ENCODE measurements around the gene WDFY4.

Gene WDFY4

GRCh38 chr10:48744587-48744986 is 59.9 kb downstream of the WDFY4 start:
- DNase-seq (ENCODE audit: low read depth): no peak

- DNase-seq (ENCODE audit: low read depth): no peak
These were observed 61.1 kb downstream of the WDFY4 start for GRCh38 chr10:48745662-48746245.

- no peak for DNase-seq (ENCODE audit: low read depth)
These were observed 63.9 kb downstream of the WDFY4 start for GRCh38 chr10:48748573-48748972.

- no peak for DNase-seq (ENCODE audit: low read depth)
These were observed 64.6 kb downstream of the WDFY4 start for GRCh38 chr10:48749254-48749787.

- DNase-seq (ENCODE audit: low read depth): no peak
These were observed 65.3 kb downstream of the WDFY4 start for GRCh38 chr10:48750019-48750418.

- no peak for DNase-seq (ENCODE audit: low read depth)
These were observed 66.3 kb downstream of the WDFY4 start for GRCh38 chr10:48750991-48751390.

- DNase-seq (ENCODE audit: low read depth): no peak
These were observed 67.1 kb downstream of the WDFY4 start for GRCh38 chr10:48751730-48752129.

- DNase-seq (ENCODE audit: low read depth): no peak
These were observed 73.7 kb downstream of the WDFY4 start for GRCh38 chr10:48758411-48758810.

GRCh38 chr10:48759113-48759901 is 74.6 kb downstream of the WDFY4 start:
- no peak for DNase-seq (ENCODE audit: low read depth)

GRCh38 chr10:48760983-48761382 is 76.3 kb downstream of the WDFY4 start:
- no peak for DNase-seq (ENCODE audit: low read depth)

GRCh38 chr10:48762064-48763042 is 77.7 kb downstream of the WDFY4 start:
- DNase-seq (ENCODE audit: low read depth): peak; percentile 2

GRCh38 chr10:48763403-48763965 is 78.8 kb downstream of the WDFY4 start:
- DNase-seq (ENCODE audit: low read depth): no peak

GRCh38 chr10:48764486-48764885 is 79.8 kb downstream of the WDFY4 start:
- DNase-seq (ENCODE audit: low read depth): no peak

GRCh38 chr10:48765039-48765438 is 80.4 kb downstream of the WDFY4 start:
- no peak for DNase-seq (ENCODE audit: low read depth)

GRCh38 chr10:48765527-48765926 is 80.9 kb downstream of the WDFY4 start:
- no peak for DNase-seq (ENCODE audit: low read depth)

- no peak for DNase-seq (ENCODE audit: low read depth)
These were observed 82.9 kb downstream of the WDFY4 start for GRCh38 chr10:48767373-48768143.

GRCh38 chr10:48768144-48768766 is 83.6 kb downstream of the WDFY4 start:
- DNase-seq (ENCODE audit: low read depth): no peak

GRCh38 chr10:48768926-48769325 is 84.3 kb downstream of the WDFY4 start:
- DNase-seq (ENCODE audit: low read depth): no peak

GRCh38 chr10:48769706-48770435 is 85.2 kb downstream of the WDFY4 start:
- no peak for DNase-seq (ENCODE audit: low read depth)

- no peak for DNase-seq (ENCODE audit: low read depth)
These were observed 86.0 kb downstream of the WDFY4 start for GRCh38 chr10:48770561-48771089.

Measured in EH (cell line).